T follicular helper cell (primary cell): ENCODE measurements around the gene CXCL17.
"Not testable (repeated sequence)": the region's sequence is repeated elsewhere in the genome, so short reads cannot be mapped to it uniquely, and the experiment has no call there.

Source experiments
- DNase-seq: peaks from one replicate; pipeline ENCODE4 v3.0.0-alpha.2; 2020; ENCODE audit warnings: low read depth
- total RNA-seq, 2 experiments: gene quantifications; one replicate each; lab custom pipeline; 2026; lab: John Stamatoyannopoulos, UW

The CXCL17 gene, protein sequence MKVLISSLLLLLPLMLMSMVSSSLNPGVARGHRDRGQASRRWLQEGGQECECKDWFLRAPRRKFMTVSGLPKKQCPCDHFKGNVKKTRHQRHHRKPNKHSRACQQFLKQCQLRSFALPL
- 0 reads per million in 2 experiments for total RNA-seq

DNA sequence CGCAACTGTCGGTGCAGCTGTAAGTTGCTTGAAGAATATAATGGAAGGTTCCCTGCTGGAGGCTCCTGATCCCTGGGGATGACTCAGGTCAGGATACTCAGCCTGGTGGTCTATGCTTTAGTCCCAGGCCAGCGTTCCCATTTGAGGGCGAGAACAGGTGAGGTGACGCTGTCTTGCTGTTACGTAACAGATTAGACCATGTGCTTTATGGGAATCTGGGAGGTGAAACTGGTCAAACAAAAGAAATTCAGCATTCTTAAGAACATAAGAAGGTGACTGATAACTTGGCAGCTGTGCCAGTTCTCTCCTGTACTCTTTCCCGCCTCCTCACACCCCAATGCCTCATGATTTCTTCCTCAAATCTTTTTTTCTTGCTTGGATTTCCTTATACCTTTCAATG, at the start of gene CXCL17:
Gene CXCL17 (minus strand): TSS at position 114 of the 400 bp plus-strand sequence. CDS start 114 bp downstream, outside the sequence.
- DNase-seq, result no peak

DNA sequence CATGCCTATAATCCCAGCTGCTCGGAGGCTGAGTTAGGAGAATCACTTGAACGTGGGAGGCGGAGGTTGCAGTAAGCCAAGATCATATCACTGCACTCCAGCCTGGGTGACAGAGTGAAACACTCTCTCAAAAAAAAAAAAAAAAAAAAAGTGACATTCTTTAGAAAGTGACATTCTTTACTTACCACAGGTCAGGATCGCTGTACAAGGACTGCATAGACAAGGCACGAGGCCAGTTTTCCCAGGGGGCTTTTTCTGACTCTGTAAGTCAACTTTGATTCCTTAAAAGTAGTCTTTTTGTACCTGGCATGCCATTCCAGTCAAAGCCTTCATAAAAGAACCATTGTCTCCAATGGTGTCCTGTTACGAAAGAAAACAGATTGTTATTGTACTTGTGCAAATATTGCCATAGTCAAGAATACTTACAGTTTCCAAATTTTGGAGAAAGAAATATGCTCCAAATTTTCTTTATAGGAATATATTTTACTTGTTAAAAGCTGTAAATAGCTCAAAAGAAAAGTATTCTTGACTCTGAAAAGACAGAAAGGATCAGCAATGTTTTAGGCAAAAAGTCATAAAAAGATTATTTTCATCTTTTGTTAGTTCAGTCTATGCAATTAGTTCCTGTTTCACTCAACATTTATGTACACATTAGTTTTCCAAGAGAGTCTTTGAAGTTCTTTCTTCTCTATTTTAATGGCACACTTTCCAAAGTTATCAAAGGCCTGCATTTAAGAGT, 46.2 kb upstream of the CXCL17 start:
- DNase-seq, result no peak

DNA sequence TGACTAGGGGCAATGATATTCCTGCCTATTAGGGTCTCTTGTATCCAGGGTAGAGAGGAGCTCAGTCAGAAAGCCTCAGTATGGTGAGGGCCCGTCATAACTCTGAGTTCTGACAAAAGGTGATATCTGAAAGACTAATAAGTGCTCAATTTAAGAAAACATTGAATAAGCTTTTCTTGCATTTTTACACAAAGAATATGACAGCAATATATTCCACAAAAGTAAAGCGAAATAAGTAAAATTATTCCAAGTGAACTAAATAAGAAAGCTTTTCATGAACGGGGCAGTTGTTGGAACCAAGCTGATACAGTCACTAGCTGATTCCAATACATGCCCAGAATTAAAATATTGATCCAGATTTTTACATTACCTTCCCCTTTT, 45.0 kb upstream of the CXCL17 start:
- no peak for DNase-seq

DNA sequence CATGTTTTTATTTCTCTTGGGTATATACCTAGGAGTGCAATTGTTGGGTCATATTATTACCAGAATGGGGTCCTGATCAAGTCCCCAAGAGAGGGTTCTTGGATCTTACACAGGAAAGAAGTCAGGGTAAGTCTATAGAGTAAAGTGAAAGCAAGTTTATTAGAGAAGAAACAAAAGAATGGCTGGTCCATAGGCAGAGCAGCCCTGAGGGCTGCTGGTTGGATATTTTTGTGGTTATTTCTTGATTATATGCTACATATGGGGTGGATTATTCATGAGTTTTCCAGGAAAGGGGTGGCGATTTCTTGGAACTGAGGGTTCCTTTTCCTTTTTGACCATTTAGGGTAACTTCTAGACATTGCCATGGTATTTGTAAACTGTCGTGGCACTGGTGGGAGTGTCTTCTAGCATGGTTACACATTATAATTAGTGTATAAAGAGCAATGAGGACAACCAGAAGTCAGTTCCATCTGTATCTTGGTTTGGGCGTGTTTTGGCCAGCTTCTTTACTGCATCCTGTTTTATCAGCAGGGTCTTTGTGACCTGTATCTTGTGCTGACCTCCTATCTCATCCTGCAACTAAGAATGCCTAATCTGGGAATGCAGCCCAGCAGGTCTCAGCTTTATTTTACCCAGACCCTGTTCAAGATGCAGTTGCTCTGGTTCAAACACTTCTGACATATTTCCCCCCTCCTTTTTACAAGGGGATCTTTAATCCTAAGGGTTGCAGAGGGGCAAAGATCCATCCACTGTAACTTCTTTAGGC, 44.5 kb upstream of the CXCL17 start:
- DNase-seq, result no peak

DNA sequence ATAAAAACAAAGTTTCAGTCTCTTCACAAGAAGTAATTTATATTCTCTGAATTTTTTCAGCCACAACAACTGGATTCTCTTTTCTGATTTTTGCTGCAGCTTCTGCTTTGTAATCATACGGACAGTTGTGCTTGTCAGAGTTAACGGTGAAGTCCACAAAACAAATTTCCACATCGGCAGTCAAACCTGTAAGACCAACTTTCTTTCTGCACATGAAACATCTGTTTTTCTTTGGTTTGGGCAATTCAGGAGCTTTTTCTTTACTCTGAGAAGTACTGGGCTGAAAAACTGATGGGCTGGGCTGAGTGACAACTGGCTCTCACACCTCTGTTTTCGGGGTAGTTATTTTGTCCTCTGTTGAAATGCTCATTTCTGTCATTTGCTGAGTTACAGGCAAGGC, 42.3 kb upstream of the CXCL17 start:
- not testable (repeated sequence) for DNase-seq

DNA sequence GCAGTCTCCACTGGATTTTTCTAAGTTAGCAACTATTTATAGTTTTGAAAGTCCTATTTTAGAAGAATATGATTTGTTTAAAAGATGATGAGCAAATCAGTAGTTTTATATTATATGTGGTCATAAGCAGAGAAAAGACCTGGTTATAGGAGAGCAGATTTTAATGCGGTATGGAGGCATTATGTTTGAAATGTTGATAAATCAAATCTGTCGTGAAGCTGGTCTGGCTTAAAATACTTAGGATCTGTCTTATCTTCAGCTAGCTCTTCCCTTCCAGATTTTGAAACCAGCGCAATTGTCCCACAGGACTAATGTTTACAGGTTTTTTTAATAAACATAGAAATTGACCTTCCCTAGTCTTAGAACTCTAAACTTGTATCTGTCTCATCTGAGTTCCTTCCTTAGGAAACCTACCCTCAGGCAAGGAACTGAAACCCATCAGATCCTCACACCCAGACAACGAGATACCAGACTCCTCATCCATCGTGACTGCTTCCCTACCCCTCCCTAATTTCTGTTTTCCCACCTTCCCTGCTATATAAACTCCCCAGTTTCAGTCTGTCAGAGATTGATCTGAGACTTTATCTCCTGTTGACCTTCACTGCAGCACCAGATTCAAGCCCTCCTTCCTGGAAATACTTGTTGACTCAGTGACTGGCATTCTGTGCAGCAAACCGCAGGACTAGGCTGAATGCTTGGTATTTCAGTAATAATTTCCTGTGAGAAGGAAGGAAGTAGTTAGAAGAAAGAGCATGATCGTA, 37.8 kb upstream of the CXCL17 start:
- DNase-seq, result no peak

DNA sequence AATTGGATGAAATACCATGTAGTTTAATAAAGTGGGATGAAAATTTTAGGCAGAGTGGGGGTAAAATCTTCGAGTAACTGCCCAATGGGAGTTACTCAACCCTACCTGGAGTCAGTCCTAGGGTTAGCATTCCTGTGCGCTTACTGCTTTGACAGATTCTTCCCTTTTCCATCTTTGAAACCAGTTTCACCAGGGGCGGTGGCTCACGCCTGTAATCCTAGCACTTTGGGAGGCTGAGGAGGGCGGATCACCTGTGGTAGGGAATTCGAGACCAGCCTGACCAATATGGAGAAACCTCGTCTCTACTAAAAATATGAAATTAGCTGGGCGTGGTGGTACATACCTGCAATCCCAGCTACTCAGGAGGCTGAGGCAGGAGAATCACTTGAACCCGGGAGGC, 37.0 kb upstream of the CXCL17 start:
- no peak for DNase-seq

DNA sequence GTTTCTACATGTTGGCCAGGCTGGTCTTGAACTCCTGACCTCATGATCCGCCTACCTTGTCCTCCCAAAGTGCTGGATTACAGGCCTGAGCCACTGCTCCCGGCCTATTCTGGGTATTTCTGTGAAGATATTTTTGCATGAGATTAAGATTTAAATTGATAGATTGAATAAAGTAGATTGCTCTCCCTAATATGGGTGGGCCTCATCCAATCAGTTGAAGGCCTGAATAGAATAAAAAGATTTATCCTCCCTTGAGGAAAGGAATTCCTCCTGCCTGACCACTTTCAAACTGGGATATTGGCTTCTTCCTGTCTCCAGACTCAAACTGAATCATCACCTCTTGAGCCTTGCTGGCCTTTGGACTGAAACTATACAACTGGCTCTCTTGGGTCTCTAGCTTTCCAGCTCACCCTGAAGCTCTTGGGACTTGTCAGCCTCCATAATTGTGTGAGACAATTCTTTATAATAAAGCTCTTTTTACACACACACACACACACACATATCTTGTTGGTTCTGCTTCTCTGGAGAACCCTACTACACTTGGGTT, 36.1 kb upstream of the CXCL17 start:
- DNase-seq, result no peak

DNA sequence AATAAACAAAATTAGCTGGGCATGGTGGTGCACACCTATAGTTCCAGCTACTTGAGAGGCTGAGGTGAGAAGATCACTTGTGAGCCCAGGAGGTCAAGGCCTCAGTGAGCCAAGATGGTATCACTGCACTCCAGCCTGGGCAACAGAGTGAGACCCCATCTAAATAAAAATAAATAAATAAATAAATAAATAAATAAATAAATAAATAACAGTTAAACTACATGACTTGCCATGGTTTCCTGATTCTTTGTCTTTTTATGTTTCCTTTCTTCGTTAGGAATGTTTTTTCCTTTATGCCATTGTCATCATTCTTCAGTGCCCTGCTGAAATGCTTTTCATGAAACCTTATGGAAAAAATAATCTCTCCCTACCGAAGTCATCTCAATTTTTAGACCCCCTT, 35.2 kb upstream of the CXCL17 start:
- no peak for DNase-seq

DNA sequence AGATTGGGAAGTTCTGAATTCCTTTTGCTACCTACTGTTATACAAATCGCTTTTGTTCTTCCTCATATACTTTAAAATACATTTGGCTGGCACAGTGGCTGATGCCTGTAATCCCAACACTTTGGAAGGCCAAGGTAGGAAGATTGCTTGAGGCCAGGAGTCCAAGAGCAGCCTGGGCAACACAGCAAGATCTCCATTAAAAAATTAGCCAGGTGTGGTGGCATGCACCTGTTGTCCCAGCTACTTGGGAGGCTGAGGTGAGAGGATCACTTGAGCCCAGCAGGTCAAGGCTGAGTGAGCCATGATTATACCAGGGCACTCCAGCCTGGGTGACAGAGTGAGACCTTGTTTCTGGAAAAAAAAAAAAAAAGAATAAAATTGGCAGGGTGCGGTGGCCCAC, 34.4 kb upstream of the CXCL17 start:
- DNase-seq, result no peak

DNA sequence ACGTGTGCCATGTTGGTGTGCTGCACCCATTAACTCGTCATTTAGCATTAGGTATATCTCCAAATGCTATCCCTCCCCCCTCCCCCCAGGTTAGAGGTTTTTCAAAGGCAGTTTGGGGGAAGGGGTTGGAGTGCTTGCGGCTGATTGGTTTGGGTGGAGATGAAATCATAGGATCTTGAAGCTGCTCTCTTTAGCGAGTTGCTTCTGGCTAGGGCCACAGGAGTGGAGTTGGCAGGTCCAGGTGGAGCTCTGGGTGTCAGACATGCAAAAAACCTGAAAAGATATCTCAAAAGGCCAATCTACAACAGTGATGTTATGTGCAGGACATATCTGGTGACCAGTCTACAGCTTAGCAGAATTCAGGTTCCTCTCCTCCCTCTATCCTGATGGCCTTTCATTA, 32.6 kb upstream of the CXCL17 start:
- DNase-seq, result no peak

DNA sequence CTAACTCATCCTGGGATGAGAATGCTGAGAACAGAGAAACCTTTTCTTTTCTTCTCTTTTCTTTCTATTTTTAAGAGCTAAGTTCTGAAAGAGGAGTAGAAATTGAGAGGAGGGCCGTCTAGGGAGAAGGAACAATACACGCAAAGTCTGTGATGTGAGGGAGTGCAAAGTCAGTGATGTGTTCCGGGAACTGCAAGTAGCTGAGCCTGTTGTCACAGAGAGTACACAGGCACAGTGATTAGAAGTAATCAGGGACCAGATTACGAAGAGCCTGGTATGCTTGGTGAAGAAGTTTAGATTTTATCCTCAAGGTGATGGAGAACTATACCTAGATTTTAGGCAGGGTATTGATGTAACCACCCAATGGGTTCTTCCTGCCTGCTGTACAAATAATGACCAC, 32.0 kb upstream of the CXCL17 start:
- DNase-seq, result no peak

DNA sequence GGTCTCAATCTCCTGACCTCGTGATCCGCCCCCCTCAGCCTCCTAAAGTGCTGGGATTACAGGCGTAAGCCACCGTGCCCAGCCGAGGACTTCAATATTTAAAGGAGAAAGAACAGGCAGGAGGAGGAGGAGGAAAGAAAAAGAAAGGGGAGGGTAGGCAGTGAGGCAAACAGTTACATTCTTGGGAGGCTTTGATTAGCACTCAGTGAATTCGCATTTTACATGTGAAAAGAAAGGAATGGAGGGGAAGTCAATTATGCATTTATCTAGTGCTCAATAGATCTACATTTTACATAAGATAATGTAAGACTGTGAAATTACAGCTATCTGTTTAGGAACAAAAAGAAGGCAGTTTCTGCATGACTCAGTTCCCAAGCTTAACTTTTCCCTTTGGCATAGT, 30.9 kb upstream of the CXCL17 start:
- no peak for DNase-seq

DNA sequence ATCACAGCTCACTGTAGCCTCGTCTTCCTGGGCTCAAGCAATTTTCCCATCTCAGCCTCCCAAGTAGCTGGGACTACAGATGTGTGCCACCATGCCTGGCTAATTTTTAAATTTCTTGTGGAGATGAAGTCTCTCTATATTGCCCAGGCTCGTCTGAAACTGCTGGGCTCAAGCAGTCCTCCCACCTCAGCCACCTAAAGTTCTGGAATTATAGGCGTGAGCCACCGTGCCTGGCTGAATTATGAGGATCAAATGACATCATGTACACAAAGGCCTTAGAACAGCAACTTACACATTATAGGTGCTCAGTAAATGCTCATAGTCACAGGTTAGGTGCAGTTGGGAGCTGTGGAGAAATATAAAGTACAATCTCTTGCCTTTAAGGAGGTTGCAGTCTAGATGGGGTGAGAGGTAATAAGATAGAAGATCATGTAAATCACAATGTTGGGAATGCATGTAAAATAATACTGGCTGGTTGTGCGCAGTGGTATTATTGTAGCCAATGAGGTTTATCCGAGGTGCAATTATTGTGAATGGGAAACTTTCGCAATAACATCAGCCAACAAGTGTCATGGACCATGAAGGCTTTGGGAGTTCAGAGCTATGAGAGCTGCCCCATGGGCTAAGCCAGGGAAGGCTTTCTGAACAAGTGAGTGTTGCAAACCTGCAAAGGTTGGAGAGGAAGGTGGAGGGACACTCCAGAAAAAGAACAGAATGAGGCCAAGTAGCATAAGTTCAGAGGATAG, 29.8 kb upstream of the CXCL17 start:
- no peak for DNase-seq

DNA sequence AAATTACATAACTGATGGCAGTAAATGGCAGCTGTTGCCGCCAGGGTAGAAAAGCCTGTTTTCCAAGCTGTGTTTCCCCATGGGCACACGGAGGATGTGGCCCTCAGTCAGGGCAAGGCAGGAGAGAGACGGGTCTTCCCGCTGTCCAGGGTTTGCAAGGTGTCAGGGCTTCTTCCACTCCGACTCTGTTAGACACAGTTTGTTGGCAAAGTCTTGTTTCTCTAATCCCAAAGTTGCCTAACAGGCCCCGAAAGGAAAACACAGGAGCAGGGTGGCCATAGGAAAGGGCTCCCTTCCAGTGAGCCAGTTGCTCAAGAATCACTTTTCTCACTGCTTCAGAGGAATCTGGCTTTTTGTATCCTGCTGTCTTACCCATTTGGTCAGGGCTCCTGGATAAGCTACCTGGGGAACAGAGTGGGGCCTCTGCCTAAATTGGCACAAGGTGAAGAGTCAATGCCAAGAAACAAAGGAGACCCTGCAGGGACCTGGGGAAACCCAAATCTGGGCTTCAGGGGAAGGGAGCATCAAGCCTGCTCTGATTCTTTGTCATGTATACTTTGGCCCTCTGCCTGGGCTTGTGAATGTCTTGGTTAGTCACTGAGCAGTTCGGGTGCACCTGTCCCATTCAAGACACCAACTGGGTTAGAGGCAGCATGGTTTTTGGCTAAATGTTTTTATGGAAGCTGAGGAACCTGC, 29.0 kb upstream of the CXCL17 start:
- DNase-seq, result no peak

DNA sequence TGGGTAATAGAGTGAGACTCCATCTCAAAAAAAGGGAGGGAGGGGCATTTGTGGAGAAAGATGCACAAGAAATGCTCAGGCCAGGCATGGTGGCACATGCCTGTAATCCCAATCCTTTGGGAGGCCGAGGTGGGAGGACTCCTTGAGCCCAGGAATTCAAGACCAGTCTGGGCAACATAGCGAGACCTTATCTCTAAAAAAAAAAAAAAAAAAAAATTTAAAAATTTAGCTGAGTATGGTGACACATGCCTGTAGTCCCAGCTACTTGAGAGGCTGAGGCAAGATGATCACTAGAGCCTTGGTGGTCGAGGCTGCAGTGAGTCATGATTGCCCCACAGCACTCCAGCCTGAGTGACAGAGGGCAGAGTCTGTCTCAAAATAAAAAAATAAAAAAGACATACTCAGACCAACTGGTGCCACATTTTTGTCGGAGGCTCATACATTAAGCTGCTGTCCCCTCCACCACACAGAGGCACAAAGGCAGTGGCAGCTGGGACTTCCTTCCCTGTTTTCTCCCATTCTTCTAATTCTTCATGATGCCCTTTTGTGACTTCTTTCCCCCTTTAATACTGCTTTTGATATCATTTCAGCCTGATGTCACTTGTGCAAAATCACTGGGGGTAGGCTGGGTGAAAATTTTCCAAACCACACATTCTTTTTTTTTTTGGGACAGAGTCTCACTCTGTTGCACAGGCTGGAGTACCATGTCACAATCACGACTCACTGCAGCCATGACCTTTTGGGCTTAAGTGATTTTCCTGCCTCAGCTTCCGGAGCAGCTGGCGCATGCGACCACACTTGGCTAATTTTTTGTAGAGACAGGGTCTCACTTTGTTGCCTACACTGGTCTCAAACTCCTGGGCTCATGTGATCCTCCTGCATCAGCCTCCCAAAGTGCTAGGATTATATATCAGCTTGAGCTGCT, 26.8 kb upstream of the CXCL17 start:
- DNase-seq, result no peak

DNA sequence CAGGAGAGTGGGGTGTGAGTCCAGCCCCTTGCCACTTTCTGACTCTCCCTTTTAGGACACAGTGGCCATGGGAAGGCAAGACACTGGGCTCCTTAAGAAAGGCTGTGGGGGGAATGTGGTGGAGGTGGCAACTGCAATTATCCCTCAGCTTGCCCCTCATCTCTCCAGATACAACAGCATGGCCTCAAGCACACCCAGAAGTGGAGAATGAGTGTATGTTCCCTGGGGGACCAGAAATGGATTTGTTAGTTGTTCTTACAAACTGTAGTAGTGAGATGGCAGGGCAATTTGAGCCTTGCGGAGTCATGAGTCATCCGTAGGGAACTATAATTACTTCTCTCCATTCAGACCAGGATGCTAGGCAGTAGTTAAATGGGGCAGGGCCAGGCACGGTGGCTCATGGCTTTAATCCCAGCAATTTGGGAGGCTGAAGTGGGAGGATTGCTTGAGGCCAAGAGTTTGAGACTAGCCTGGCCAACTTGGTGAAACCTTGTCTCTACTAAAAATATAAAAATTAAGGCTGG, 25.6 kb upstream of the CXCL17 start:
- no peak for DNase-seq

DNA sequence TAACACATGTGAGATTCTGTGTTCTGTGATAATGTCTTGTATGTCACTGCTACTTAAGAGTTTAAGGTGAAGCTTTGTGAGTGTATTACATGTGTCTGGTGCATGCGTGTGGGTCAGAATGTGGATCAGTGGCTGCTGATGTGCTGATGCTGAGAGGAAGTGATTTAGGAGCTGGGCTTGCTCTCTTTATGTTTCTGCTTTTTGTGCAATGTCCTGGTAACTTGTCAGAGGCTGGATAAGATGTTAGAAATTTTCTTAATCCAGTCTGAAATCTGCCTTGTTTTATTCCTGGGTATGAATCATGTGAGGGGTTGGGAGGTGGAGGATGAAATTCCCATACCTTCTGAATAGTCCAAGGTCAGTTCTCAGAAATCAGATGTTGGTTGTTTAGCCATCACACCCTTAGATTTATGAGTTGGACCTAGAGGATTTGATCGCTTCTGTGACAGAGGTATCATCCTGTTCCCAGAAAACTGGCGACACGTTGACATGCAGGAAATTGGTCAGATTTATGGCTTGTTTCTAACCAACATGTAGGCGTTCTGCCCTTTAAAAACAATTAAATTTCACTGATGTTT, 24.5 kb upstream of the CXCL17 start:
- no peak for DNase-seq

DNA sequence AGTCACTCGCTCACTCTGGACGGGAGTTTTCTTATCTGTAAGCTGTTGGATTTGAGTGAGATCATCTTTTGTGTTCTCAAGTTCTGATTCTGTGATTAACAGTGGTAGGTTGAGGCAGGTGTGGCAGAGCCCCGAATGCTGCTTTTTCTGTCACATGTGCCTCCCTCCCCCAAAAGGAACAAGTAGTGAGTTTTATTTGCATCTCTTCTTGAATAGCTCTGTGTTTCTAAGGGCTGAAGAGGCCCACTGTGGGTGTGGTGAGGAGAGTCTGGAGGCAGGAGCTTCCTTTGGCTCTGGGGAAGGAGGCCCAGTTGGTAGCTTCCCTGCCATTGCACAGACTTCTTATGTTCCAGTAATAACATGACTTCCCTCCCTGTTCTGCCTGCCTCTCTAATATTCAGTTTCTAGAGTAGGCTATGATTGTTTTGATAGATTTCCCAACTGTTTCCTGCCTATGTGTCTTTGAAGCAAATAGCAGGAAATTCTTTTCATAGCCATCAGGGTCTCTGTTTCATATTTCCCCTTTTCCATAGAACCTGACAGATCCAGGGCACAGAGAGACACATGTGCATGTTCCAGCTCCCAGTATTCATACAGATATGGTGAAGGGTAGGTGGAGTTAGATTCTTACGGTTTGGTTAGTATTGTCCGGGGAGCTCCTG, 23.9 kb upstream of the CXCL17 start:
- DNase-seq, result no peak
